ENCODE data around the gene EME2.

GRCh38 chr16:1727651-1728624, 44.7 kb upstream of the EME2 start:
- no peak for TF ChIP-seq POLR2A (IDR thresholded peaks at IDR 0.05)
- TF ChIP-seq, protein P1, sequence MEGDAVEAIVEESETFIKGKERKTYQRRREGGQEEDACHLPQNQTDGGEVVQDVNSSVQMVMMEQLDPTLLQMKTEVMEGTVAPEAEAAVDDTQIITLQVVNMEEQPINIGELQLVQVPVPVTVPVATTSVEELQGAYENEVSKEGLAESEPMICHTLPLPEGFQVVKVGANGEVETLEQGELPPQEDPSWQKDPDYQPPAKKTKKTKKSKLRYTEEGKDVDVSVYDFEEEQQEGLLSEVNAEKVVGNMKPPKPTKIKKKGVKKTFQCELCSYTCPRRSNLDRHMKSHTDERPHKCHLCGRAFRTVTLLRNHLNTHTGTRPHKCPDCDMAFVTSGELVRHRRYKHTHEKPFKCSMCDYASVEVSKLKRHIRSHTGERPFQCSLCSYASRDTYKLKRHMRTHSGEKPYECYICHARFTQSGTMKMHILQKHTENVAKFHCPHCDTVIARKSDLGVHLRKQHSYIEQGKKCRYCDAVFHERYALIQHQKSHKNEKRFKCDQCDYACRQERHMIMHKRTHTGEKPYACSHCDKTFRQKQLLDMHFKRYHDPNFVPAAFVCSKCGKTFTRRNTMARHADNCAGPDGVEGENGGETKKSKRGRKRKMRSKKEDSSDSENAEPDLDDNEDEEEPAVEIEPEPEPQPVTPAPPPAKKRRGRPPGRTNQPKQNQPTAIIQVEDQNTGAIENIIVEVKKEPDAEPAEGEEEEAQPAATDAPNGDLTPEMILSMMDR (IDR thresholded peaks at IDR 0.05): no peak
- TF ChIP-seq EP300 (IDR thresholded peaks at IDR 0.05): no peak
